Measurements from ENCODE around the gene RTF2.

GRCh38 chr20:56488566-56488965 lies 20.1 kb downstream of the RTF2 start:
- TF ChIP-seq EGR1 (IDR thresholded peaks at IDR 0.05) (no peak), CREB1 (IDR thresholded peaks at IDR 0.05; ENCODE audit: low read depth) (no peak)

Measured in Ishikawa (cell line).